Upper lobe of left lung (tissue), 6 donors: ENCODE measurements around the gene PSMC3. TPM values are rescaled to one million over a fixed set of nuclear protein-coding genes. Genes with fewer than 3 reads are reported as not detected.

Experiments
- ATAC-seq, 2 donors: fragments of 200-7000 bp; cut with Tn5 transposase; one replicate each; pipeline ENCODE4 v1.9.1; 2022; ENCODE audit warnings: mild to moderate bottlenecking in 2 of 2, moderate library complexity in 2 of 2; ENCODE audit not compliant: low FRiP score in 2 of 2
- DNase-seq, 2 donors: peaks; one replicate each; pipeline ENCODE4 v3.0.0-alpha.2; 2019 to 2020
- H3K27ac ChIP-seq, 4 donors: fragments of 200-600 bp; sonication (generic); one replicate each; pipeline ENCODE4 v1.5.1; 2016 to 2019
- H3K27me3 ChIP-seq, 4 donors: fragments of 200-600 bp; sonication (generic); one replicate each; pipeline ENCODE4 v1.5.1; 2017 to 2019
- H3K36me3 ChIP-seq, 4 donors: fragments of 200-600 bp; sonication (generic); one replicate each; pipeline ENCODE4 v1.5.1; 2016 to 2019
- H3K4me1 ChIP-seq, 4 donors: fragments of 200-600 bp; sonication (generic); one replicate each; pipeline ENCODE4 v1.5.1; 2018 to 2019
- H3K4me3 ChIP-seq, 4 donors: fragments of 200-600 bp; sonication (generic); one replicate each; pipeline ENCODE4 v1.5.1; 2017 to 2019; ENCODE audit warnings: mild to moderate bottlenecking in 2 of 4, moderate library complexity in 1 of 4
- H3K9me3 ChIP-seq, 4 donors: fragments of 200-600 bp; sonication (generic); one replicate each; pipeline ENCODE4 v1.5.1; 2018 to 2019
- EP300 ChIP-seq, 4 donors: sonication (generic); formaldehyde crosslinking; IDR thresholded peaks; one replicate each; pipeline ENCODE4 v1.5.1; 2017; ENCODE audit warnings: antibody characterized with exemption in 4 of 4, control low read depth in 2 of 4
- POLR2A ChIP-seq, 4 donors: fragments of 450-650 bp; IDR thresholded peaks; one replicate each; pipeline ENCODE4 v1.5.1; 2016 to 2017; ENCODE audit warnings: antibody characterized with exemption in 4 of 4, mild to moderate bottlenecking in 2 of 4
- POLR2AphosphoS5 ChIP-seq, 2 donors: sonication (generic); formaldehyde crosslinking; IDR thresholded peaks; one replicate each; pipeline ENCODE4 v1.5.1; 2017; ENCODE audit warnings: antibody characterized with exemption in 2 of 2
- WGBS, 2 donors: methylation state at CpG; one replicate each; pipeline ENCODE4 v1.1.5; 2017 to 2018; 5-methylcytosine and 5-hydroxymethylcytosine counted together
- total RNA-seq, 6 donors: library from RNA; depleted of rRNA in 4 of 6; stranded (reverse); fragments of >200 nt in 4 of 6; gene quantifications; one replicate each; pipeline versions ENCODE4 v1.1.0 to v1.2.1, GENCODE V29; 2016 to 2021
- TF ChIP-seq, protein P1 (sequence below), 6 experiments: fragments of 450-650 bp in 4 of 6; fragments of 200-600 bp in 2 of 6; sonication (generic) in 2 of 6; IDR thresholded peaks; one replicate each; pipeline ENCODE4 v1.5.1; 2016 to 2019; ENCODE audit warnings: antibody characterized with exemption in 6 of 6
- donor health status: DM: no; HTN: no; CAD: no; lungs with moderate emphysema.
- donor health status: DM: no; HTN: yes; CAD: no; lungs with severe emphysema.

PSMC3 gene
- total RNA-seq, 6 donors from 2014 or later, result 70.1 to 116 (median 99.8) TPM

- TF ChIP-seq POLR2AphosphoS5 (IDR thresholded peaks at IDR 0.05) (no peak), POLR2A (IDR thresholded peaks at IDR 0.05) (peak in 1 of 4 donors; percentile 16)
- no peak overlapping the region for H3K4me3 ChIP-seq
- DNase-seq, result peak; percentile 64 to 68
- H3K9me3 ChIP-seq, result no peaks in the 10 kb centered on the region
- peak; percentile 26 to 42 for ATAC-seq
- 20 to 50% methylated on average over 5 to 20 of the region's 20 CpGs for WGBS, 2 donors
- H3K4me1 ChIP-seq, result peaks cover 20 to 43% (median 41%) of the 10 kb centered on the region in 4 donors
- H3K27ac ChIP-seq, result peak overlapping the region; percentile 94 to 97 (median 95)
- no peaks in the 10 kb centered on the region for H3K27me3 ChIP-seq
- no peaks in the 10 kb centered on the region for H3K36me3 ChIP-seq
Observed at GRCh38 chr11:47393163-47394049, 32.8 kb downstream of the PSMC3 start.

DNA sequence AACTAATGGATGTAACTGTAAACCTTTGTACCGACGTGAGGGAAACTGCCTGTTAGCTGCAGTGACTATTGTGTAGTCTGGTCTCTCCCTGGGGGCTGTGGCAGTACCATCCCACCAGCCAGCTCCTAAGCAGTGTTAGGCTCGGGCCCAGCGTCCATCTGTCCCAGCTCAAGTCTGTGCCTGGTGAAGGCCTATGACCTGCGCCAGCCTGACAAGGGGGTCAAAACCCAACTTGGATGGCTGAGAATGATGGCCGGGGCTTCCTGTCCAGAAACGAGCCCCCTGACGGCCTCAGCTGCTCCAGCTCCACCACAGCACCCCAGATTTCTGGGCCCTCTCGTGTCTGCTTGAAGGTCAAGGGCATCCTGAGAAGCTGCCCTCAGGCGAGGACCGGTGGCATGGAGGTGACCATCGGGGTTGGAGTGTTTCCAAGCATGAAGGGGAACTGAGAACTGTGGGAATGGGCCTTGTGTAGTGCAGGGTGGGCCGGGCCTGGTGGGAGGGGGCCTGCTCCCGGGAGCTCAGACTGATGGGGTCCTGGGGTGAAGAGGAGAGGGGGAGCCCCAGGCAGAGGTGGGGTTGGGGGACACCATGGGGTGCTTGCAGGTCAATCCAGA lies 33.6 kb downstream of the PSMC3 start:
- DNase-seq, result no peak
- no peak for TF ChIP-seq POLR2AphosphoS5 (IDR thresholded peaks at IDR 0.05)
- no peak for TF ChIP-seq POLR2A (IDR thresholded peaks at IDR 0.05)
- Histone ChIP-seq H3K27ac (peak overlapping the region; percentile 94 to 97 (median 95)), H3K4me1 (peaks cover 20 to 43% (median 41%) of the 10 kb centered on the region in 4 donors), H3K4me3 (no peak overlapping the region), H3K9me3 (no peaks in the 10 kb centered on the region), H3K27me3 (no peaks in the 10 kb centered on the region), H3K36me3 (no peaks in the 10 kb centered on the region)
- ATAC-seq, result no peak
- WGBS, 2 donors, result 67 to 76% methylated on average over 8 to 14 of the region's 14 CpGs

- no peaks in the 10 kb centered on the region for H3K27me3 ChIP-seq
- DNase-seq (no peak), ATAC-seq (no peak)
- WGBS, 2 donors, result 82 to 85% methylated on average over 10 to 16 of the region's 16 CpGs
- H3K4me3 ChIP-seq, result no peak overlapping the region
- peak overlapping the region; percentile 94 to 97 (median 95) for H3K27ac ChIP-seq
- H3K36me3 ChIP-seq, result no peaks in the 10 kb centered on the region
- TF ChIP-seq POLR2A (IDR thresholded peaks at IDR 0.05) (no peak), EP300 (IDR thresholded peaks at IDR 0.05) (no peak), POLR2AphosphoS5 (IDR thresholded peaks at IDR 0.05) (no peak)
- TF ChIP-seq, protein P1, sequence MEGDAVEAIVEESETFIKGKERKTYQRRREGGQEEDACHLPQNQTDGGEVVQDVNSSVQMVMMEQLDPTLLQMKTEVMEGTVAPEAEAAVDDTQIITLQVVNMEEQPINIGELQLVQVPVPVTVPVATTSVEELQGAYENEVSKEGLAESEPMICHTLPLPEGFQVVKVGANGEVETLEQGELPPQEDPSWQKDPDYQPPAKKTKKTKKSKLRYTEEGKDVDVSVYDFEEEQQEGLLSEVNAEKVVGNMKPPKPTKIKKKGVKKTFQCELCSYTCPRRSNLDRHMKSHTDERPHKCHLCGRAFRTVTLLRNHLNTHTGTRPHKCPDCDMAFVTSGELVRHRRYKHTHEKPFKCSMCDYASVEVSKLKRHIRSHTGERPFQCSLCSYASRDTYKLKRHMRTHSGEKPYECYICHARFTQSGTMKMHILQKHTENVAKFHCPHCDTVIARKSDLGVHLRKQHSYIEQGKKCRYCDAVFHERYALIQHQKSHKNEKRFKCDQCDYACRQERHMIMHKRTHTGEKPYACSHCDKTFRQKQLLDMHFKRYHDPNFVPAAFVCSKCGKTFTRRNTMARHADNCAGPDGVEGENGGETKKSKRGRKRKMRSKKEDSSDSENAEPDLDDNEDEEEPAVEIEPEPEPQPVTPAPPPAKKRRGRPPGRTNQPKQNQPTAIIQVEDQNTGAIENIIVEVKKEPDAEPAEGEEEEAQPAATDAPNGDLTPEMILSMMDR (IDR thresholded peaks at IDR 0.05), result no peak
- H3K9me3 ChIP-seq, result no peaks in the 10 kb centered on the region
- H3K4me1 ChIP-seq, result peaks cover 20 to 43% (median 41%) of the 10 kb centered on the region in 4 donors
Observed at GRCh38 chr11:47391711-47392432, 34.4 kb downstream of the PSMC3 start.

DNA sequence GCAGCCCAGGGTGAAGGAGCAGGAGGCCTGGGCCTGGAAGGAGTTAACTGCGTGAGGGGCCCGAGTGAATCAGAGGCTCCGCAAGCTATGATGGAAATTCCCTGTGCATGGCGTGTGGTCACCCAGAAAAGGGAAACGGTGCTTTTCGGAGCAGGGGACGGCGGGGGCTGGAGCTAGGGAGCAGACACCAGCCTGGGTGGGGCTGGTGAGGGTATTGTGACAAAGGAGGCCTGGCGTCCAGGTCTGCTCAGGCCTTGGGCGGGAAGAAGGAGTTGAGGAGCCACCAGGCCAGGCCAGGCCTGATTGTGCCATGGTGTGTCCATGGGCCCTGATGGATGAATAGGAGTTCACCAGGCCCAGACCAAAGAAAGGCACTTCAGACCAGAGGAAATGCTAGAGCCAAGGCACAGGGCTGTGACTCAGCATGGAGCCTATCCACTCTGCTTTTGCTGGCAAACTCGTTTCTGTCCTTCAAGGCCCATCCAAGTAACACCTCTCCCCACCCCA lies 35.1 kb downstream of the PSMC3 start:
- Histone ChIP-seq H3K4me1 (peaks cover 20 to 43% (median 41%) of the 10 kb centered on the region in 4 donors), H3K27ac (peak overlapping the region; percentile 94 to 97 (median 95)), H3K9me3 (no peaks in the 10 kb centered on the region), H3K36me3 (no peaks in the 10 kb centered on the region), H3K4me3 (no peak overlapping the region), H3K27me3 (no peaks in the 10 kb centered on the region)
- 74 to 79% methylated on average over 11 of the region's 11 CpGs for WGBS, 2 donors
- peak in 1 of 2 donors; percentile 57 for ATAC-seq
- TF ChIP-seq POLR2A (IDR thresholded peaks at IDR 0.05) (peak in 1 of 4 donors; percentile 66), EP300 (IDR thresholded peaks at IDR 0.05) (no peak), POLR2AphosphoS5 (IDR thresholded peaks at IDR 0.05) (peak in 1 of 2 donors; percentile 31)
- TF ChIP-seq, protein P1 (IDR thresholded peaks at IDR 0.05), result no peak
- DNase-seq, result peak in 1 of 2 donors; percentile 77

DNA sequence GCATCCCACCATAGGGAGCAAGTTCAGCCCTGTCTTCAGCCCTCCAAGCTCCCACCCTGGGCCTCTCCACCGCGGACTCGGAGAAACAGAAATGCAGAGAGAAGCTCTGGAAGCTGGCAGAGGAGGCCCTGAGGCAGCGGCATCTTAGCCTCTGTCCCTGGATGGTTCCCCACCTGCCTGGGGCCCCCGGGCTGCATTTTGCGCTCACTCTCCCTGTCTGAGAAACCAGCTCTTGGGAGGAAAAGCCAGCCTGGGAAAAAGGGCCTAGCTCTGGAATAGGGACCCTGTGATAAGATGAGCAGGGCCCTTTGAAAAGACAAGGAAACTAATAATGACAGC lies 35.8 kb downstream of the PSMC3 start:
- WGBS, 2 donors, result 81 to 98% methylated on average over 3 to 6 of the region's 6 CpGs
- Histone ChIP-seq H3K36me3 (no peaks in the 10 kb centered on the region), H3K4me1 (peaks cover 19 to 39% (median 37%) of the 10 kb centered on the region in 4 donors), H3K4me3 (no peak overlapping the region), H3K27ac (peak overlapping the region; percentile 94 to 97 (median 95)), H3K9me3 (no peaks in the 10 kb centered on the region), H3K27me3 (no peaks in the 10 kb centered on the region)
- DNase-seq, result no peak
- no peak for TF ChIP-seq EP300 (IDR thresholded peaks at IDR 0.05)
- no peak for TF ChIP-seq POLR2AphosphoS5 (IDR thresholded peaks at IDR 0.05)
- TF ChIP-seq, protein P1 (IDR thresholded peaks at IDR 0.05), result no peak
- TF ChIP-seq POLR2A (IDR thresholded peaks at IDR 0.05), result no peak
- ATAC-seq, result no peak
